SU-DHL-6 (cell line): Measurements from ENCODE around the gene TSKS.

ENCODE experiments used
- H2AFZ ChIP-seq: fragments of 200-600 bp; sonication (generic); 2 replicates; pipeline ENCODE4 v1.6.1; 2014; ENCODE audit warnings: low read depth, mild to moderate bottlenecking, moderate library complexity, mixed read lengths, antibody characterized with exemption, low read length; ENCODE audit not compliant: severe bottlenecking
- H3F3A ChIP-seq: fragments of 200-600 bp; shearing (Covaris generic); 2 replicates; pipeline ENCODE4 v1.6.0; 2016; ENCODE audit warnings: antibody characterized with exemption, mild to moderate bottlenecking; ENCODE audit not compliant: insufficient read depth
- H3K27ac ChIP-seq: fragments of 200-600 bp; sonication (generic); 2 replicates; pipeline ENCODE4 v1.5.1; 2016; ENCODE audit warnings: low read depth, mild to moderate bottlenecking, low read length, moderate library complexity, mixed read lengths
- H3K27me3 ChIP-seq: fragments of 200-600 bp; sonication (generic), shearing (Covaris generic); 2 replicates; pipeline ENCODE4 v1.6.0; 2014; ENCODE audit warnings: mild to moderate bottlenecking, low read length
- H3K36me3 ChIP-seq: fragments of 200-600 bp; sonication (generic); 2 replicates; pipeline ENCODE4 v1.6.1; 2014; ENCODE audit warnings: mild to moderate bottlenecking, low read length, mixed read lengths
- H3K4me2 ChIP-seq: fragments of 300-600, 200-600 bp; shearing (Covaris generic), sonication (generic); 2 replicates; pipeline ENCODE4 v1.6.0; 2014; ENCODE audit warnings: low read length, low read depth, mild to moderate bottlenecking; ENCODE audit not compliant: poor library complexity, severe bottlenecking
- H3K4me3 ChIP-seq: fragments of 200-600 bp; sonication (generic); 2 replicates; pipeline ENCODE4 v1.5.1; 2014; ENCODE audit warnings: antibody characterized with exemption, low read length, mild to moderate bottlenecking, mixed read lengths; ENCODE audit not compliant: insufficient read depth, poor library complexity, severe bottlenecking
- H3K79me2 ChIP-seq: fragments of 200-600 bp; sonication (generic); 2 replicates; pipeline ENCODE4 v1.6.1; 2014; ENCODE audit warnings: mild to moderate bottlenecking, low read length, moderate library complexity; ENCODE audit not compliant: insufficient read depth
- H3K9ac ChIP-seq: fragments of 200-600 bp; sonication (generic); 2 replicates; pipeline ENCODE4 v1.7.0; 2014; ENCODE audit warnings: mild to moderate bottlenecking, low read length
- H3K9me2 ChIP-seq: fragments of 200-600 bp; sonication (generic); replicated peaks from 2 replicates; pipeline ENCODE4 v1.6.1; 2014; ENCODE audit warnings: low read length; ENCODE audit not compliant: insufficient read depth
- H3K9me3 ChIP-seq: fragments of 200-600 bp; sonication (generic); 2 replicates; pipeline ENCODE4 v1.6.1; 2014; ENCODE audit warnings: low read length, mixed read lengths; ENCODE audit not compliant: insufficient read depth
- H4K20me1 ChIP-seq: fragments of 200-600 bp; sonication (generic); 2 replicates; pipeline ENCODE4 v1.6.1; 2014; ENCODE audit warnings: low read depth, mild to moderate bottlenecking, antibody characterized with exemption, low read length, moderate library complexity, mixed read lengths
- CTCF ChIP-seq: fragments of 200-600 bp; sonication (generic); IDR thresholded peaks from one replicate; pipeline ENCODE4 v1.5.1; 2017; ENCODE audit warnings: antibody characterized with exemption, mild to moderate bottlenecking, low read length, moderate library complexity; ENCODE audit not compliant: insufficient read depth, poor library complexity, severe bottlenecking
- EZH2phosphoT487 ChIP-seq: fragments of 200-600 bp; sonication (generic), shearing (Covaris generic); conservative IDR thresholded peaks from 2 replicates; pipeline ENCODE4 v1.6.1; 2018; ENCODE audit warnings: mild to moderate bottlenecking, antibody characterized with exemption, low read length, moderate library complexity, mixed read lengths

Gene TSKS

GRCh38 chr19:49691243-49692146 lies 71.6 kb downstream of the TSKS start:
- no peak overlapping the region for H3K4me3 ChIP-seq
- peak overlapping the region; percentile 10 for H3K4me2 ChIP-seq
- no peaks in the 10 kb centered on the region for H3K9me3 ChIP-seq

GRCh38 chr19:49690656-49691242 lies 72.4 kb downstream of the TSKS start, which contains the start of gene CPT1C:
CPT1C (plus strand) TSS chr19:49691116; CDS start chr19:49692253, 1,137 bp downstream.
- Histone ChIP-seq H3F3A (peaks cover 17% of the 10 kb centered on the region; the same call in 1 of the 2 replicates), H2AFZ (no peak within 1 kb of the TSS), H3K79me2 (no peaks in the 10 kb centered on the region), H3K9me3 (no peaks in the 10 kb centered on the region), H3K9ac (no peak within 1 kb of the TSS), H3K9me2 (no peaks in the 10 kb centered on the region), H3K4me3 (no peak within 1 kb of the TSS), H4K20me1 (no peaks in the 10 kb centered on the region; the same call in 1 of the 2 replicates), H3K27ac (no peak within 1 kb of the TSS), H3K4me2 (peak within 1 kb of the TSS; percentile 10), H3K36me3 (no peaks in the 10 kb centered on the region), H3K27me3 (no peaks in the 10 kb centered on the region)
- TF ChIP-seq CTCF (no peak), EZH2phosphoT487 (no peak)

More at GRCh38 chr19:49691243-49692146, 71.6 kb downstream of the TSKS start:
- Histone ChIP-seq H4K20me1 (no peaks in the 10 kb centered on the region; the same call in 1 of the 2 replicates), H3F3A (peaks cover 17% of the 10 kb centered on the region; the same call in 1 of the 2 replicates), H3K9me2 (no peaks in the 10 kb centered on the region), H2AFZ (no peak overlapping the region), H3K27me3 (no peaks in the 10 kb centered on the region), H3K9ac (no peak overlapping the region), H3K36me3 (no peaks in the 10 kb centered on the region), H3K27ac (no peak overlapping the region), H3K79me2 (no peaks in the 10 kb centered on the region)
- no peak for TF ChIP-seq CTCF
- no peak for TF ChIP-seq EZH2phosphoT487

GRCh38 chr19:49690079-49690655 lies 72.9 kb downstream of the TSKS start:
- Histone ChIP-seq H3K9me2 (no peaks in the 10 kb centered on the region), H3K4me3 (no peak overlapping the region), H3K27ac (no peak overlapping the region), H3F3A (peaks cover 17% of the 10 kb centered on the region; the same call in 1 of the 2 replicates), H2AFZ (no peak overlapping the region), H3K27me3 (no peaks in the 10 kb centered on the region), H3K36me3 (peaks cover 3% of the 10 kb centered on the region; the same call in 1 of the 2 replicates), H3K79me2 (no peaks in the 10 kb centered on the region), H4K20me1 (no peaks in the 10 kb centered on the region; the same call in 1 of the 2 replicates), H3K9me3 (no peaks in the 10 kb centered on the region), H3K4me2 (no peak overlapping the region), H3K9ac (no peak overlapping the region)
- TF ChIP-seq CTCF (no peak), EZH2phosphoT487 (no peak)
